Panc1 (cell line): ENCODE data around the gene CNBP.

Experiments
- POLR2AphosphoS5 ChIP-seq: IDR thresholded peaks from 2 replicates; pipeline ENCODE4 v1.6.1; 2012; ENCODE audit warnings: mild to moderate bottlenecking, low read depth, low read length, moderate library complexity
- TCF7L2 ChIP-seq: IDR thresholded peaks from 2 replicates; pipeline ENCODE4 v1.6.1; 2011; ENCODE audit warnings: mild to moderate bottlenecking, low read depth, low read length, inconsistent platforms
- TF ChIP-seq, protein P1 (sequence below): fragments of 450-650 bp; IDR thresholded peaks from 2 replicates; pipeline ENCODE4 v1.5.1; 2017; ENCODE audit warnings: mild to moderate bottlenecking

GRCh38 chr3:129207479-129207878 is 23.8 kb upstream of the CNBP start:
- TF ChIP-seq, protein P1, sequence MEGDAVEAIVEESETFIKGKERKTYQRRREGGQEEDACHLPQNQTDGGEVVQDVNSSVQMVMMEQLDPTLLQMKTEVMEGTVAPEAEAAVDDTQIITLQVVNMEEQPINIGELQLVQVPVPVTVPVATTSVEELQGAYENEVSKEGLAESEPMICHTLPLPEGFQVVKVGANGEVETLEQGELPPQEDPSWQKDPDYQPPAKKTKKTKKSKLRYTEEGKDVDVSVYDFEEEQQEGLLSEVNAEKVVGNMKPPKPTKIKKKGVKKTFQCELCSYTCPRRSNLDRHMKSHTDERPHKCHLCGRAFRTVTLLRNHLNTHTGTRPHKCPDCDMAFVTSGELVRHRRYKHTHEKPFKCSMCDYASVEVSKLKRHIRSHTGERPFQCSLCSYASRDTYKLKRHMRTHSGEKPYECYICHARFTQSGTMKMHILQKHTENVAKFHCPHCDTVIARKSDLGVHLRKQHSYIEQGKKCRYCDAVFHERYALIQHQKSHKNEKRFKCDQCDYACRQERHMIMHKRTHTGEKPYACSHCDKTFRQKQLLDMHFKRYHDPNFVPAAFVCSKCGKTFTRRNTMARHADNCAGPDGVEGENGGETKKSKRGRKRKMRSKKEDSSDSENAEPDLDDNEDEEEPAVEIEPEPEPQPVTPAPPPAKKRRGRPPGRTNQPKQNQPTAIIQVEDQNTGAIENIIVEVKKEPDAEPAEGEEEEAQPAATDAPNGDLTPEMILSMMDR, result no peak
- TF ChIP-seq POLR2AphosphoS5 (no peak), TCF7L2 (no peak)
